Measurements from ENCODE around the gene TCP10L. TPM values are rescaled to one million over a fixed set of nuclear protein-coding genes. Genes with fewer than 3 reads are reported as not detected.

TCP10L gene
- total and polyA plus RNA-seq, 2 of the 13 experiments (the other 11 are each of a cell fraction or from before 2014, with no cell fraction given): 0.90 to 2.4 TPM

DNA sequence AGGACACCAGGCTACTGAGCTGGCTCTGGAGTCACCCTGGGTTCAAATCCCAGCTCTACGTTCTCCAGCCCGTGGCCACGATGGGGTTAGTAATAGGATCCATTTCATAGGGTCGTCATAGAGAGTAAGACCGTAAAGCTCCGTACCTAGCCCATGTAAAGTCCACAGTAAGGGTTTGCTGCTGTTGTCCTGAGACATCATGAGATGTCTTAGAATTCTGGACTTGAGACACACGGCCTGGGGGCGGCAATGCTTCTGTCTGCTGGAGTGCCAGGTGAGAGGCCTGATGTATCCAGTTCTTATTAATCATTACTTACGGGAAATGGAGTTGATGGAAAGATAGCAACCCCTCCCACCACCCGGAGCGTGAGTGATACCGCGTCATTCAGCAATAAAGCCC is 3.6 kb downstream of the TCP10L start:
- in situ Hi-C loops (cut with HindIII; ENCODE audit: extremely low pct_ligation_motif_present, low pct_unique_long_range_greater_than_20kb) (no loop called here), intact Hi-C loops (cut with micrococcal nuclease; ENCODE audit: unreplicated experiment) (no loop called here)
- Histone ChIP-seq H3K4me3 (replicated peaks in 1 of 3; ENCODE audit: insufficient read depth in 1 of 3, low read depth in 2 of 3, low read length in 3 of 3) (no peak overlapping the region), H3K79me2 (ENCODE audit: insufficient read depth, low read length) (no peaks in the 10 kb centered on the region), H3K36me3 (replicated peaks in 1 of 2; ENCODE audit: control insufficient read depth in 1 of 2, insufficient read depth in 2 of 2, low read length in 2 of 2) (no peaks in the 10 kb centered on the region), H3K9ac (ENCODE audit: insufficient read depth, low read depth, low read length) (no peak overlapping the region), H3K4me2 (ENCODE audit: low read depth, low read length) (no peak overlapping the region), H2AFZ (ENCODE audit: low read length) (no peak overlapping the region), H3K9me3 (ENCODE audit: low read length) (no peaks in the 10 kb centered on the region), H3K4me1 (ENCODE audit: insufficient read depth, low read length) (peaks cover 26% of the 10 kb centered on the region), H4K20me1 (ENCODE audit: insufficient read depth, low read length) (no peaks in the 10 kb centered on the region), H3K27ac (ENCODE audit: extremely low read length, insufficient read depth, low read length) (no peak overlapping the region), H3K27me3 (ENCODE audit: control insufficient read depth in 1 of 2, insufficient read depth in 2 of 2, low read length in 2 of 2) (no peaks in the 10 kb centered on the region)
- no peak for FAIRE-seq
- no peak for ATAC-seq
- 85% methylated on average over 7 of the region's 13 CpGs for WGBS (ENCODE audit: low lambda C conversion rate)
- DNase-seq (ENCODE audit: low spot score): no peak
- TF ChIP-seq ZNF468 (CRISPR knock-in tag; IDR thresholded peaks at IDR 0.05) (no peak), KDM4B (CRISPR knock-in tag; IDR thresholded peaks at IDR 0.05) (no peak), CCDC6 (CRISPR knock-in tag; IDR thresholded peaks at IDR 0.05) (no peak), GATAD2A (CRISPR knock-in tag; IDR thresholded peaks at IDR 0.05) (no peak), ZFP36L2 (CRISPR knock-in tag; IDR thresholded peaks at IDR 0.05) (no peak), IRF2 (CRISPR knock-in tag; IDR thresholded peaks at IDR 0.05) (no peak), RBM22 (optimal IDR thresholded peaks at IDR 0.05; ENCODE audit: low read length) (no peak), NFIC (IDR thresholded peaks at IDR 0.05; ENCODE audit: low read length) (no peak)
- TF ChIP-seq, protein P1, sequence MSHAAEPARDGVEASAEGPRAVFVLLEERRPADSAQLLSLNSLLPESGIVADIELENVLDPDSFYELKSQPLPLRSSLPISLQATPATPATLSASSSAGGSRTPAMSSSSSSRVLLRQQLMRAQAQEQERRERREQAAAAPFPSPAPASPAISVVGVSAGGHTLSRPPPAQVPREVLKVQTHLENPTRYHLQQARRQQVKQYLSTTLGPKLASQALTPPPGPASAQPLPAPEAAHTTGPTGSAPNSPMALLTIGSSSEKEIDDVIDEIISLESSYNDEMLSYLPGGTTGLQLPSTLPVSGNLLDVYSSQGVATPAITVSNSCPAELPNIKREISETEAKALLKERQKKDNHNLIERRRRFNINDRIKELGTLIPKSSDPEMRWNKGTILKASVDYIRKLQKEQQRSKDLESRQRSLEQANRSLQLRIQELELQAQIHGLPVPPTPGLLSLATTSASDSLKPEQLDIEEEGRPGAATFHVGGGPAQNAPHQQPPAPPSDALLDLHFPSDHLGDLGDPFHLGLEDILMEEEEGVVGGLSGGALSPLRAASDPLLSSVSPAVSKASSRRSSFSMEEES (CRISPR knock-in tag; IDR thresholded peaks at IDR 0.05): no peak
- TF ChIP-seq, protein P2, sequence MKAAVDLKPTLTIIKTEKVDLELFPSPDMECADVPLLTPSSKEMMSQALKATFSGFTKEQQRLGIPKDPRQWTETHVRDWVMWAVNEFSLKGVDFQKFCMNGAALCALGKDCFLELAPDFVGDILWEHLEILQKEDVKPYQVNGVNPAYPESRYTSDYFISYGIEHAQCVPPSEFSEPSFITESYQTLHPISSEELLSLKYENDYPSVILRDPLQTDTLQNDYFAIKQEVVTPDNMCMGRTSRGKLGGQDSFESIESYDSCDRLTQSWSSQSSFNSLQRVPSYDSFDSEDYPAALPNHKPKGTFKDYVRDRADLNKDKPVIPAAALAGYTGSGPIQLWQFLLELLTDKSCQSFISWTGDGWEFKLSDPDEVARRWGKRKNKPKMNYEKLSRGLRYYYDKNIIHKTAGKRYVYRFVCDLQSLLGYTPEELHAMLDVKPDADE (CRISPR knock-in tag; IDR thresholded peaks at IDR 0.05): no peak
- POLR2A ChIA-PET: interaction anchor here (0.9 kb wide), 1 partner anchor 9 kb away, joined by 3 read pairs; no protein-coding TSS in a partner anchor
- CTCF ChIA-PET (ENCODE audit: low intra/inter-chr PET ratio, low total read pairs): no interaction called here
- no TSS peak for BruUV-seq (replicated peaks)

Data from HepG2 (cell line).